Measurements from ENCODE around the gene CYP4V2. TPM values are rescaled to one million over a fixed set of nuclear protein-coding genes. Genes with fewer than 3 reads are reported as not detected.

CYP4V2 gene
- total RNA-seq, 2 experiments from 2014 or later, result 18.3 to 19.2 TPM

DNA sequence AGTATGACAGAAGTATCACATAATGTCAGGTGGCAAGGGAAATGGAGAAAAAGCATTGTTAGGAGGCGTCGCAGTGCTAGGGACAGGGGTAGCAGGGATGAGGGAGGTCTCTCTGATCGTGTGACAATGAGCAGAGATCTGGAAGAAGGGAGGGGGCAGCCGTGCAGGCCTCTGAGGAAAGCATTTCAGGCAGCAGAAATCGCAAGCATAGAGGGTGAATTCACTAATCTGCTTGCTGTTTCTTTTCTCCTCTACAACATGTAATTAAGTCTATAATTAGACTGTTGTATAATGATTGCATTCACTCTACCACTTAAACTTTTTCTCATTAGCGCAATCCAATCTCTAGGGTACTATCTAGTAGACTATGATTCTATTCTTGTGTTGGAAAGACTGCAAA, 9.1 kb downstream of the CYP4V2 start:
- peaks cover 3% of the 10 kb centered on the region for H3K9me3 Mint-ChIP-seq
- H3K36me3 Mint-ChIP-seq, result peaks cover 20% of the 10 kb centered on the region
- H3K27me3 Mint-ChIP-seq, result no peaks in the 10 kb centered on the region
- no peak for DNase-seq
- H3K4me3 Mint-ChIP-seq, result no peak overlapping the region
- POLR2A ChIA-PET, result no interaction called here
- ATAC-seq (ENCODE audit: low read depth), result no peak
- H3K27ac Mint-ChIP-seq, result no peak overlapping the region
- peaks cover 5% of the 10 kb centered on the region for H3K4me1 Mint-ChIP-seq

DNA sequence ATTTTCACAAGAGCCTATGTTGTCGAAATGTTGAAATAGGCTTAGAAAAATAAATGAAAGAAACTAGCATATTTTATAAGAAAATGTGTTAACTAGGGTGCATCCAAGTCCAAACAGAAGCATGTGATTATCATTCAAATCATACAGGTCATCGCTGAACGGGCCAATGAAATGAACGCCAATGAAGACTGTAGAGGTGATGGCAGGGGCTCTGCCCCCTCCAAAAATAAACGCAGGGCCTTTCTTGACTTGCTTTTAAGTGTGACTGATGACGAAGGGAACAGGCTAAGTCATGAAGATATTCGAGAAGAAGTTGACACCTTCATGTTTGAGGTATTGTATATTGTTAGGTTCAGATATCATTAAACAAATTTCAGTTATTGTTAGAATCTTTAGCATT, 9.6 kb downstream of the CYP4V2 start:
- Mint-ChIP-seq H3K4me1 (peaks cover 5% of the 10 kb centered on the region), H3K27me3 (no peaks in the 10 kb centered on the region), H3K9me3 (peaks cover 3% of the 10 kb centered on the region), H3K27ac (no peak overlapping the region), H3K36me3 (peaks cover 16% of the 10 kb centered on the region), H3K4me3 (no peak overlapping the region)
- ATAC-seq (ENCODE audit: low read depth) (no peak), DNase-seq (no peak)
- POLR2A ChIA-PET, result interaction anchor here (1.0 kb wide), 1 partner anchor 9 kb away, joined by 4 read pairs; no protein-coding TSS in a partner anchor

- H3K4me3 Mint-ChIP-seq, result peak overlapping the region; percentile 7
- POLR2A ChIA-PET, result interaction anchor here (1.0 kb wide), 1 partner anchor 10 kb away, joined by 4 read pairs; no protein-coding TSS in a partner anchor
These were observed 10.3 kb downstream of the CYP4V2 start for GRCh38 chr4:186201535-186202230.

GRCh38 chr4:186202490-186203140, 11.2 kb downstream of the CYP4V2 start:
- Mint-ChIP-seq H3K36me3 (peaks cover 9% of the 10 kb centered on the region), H3K27me3 (no peaks in the 10 kb centered on the region), H3K4me3 (no peak overlapping the region), H3K4me1 (peaks cover 5% of the 10 kb centered on the region), H3K27ac (no peak overlapping the region), H3K9me3 (peaks cover 3% of the 10 kb centered on the region)
- POLR2A ChIA-PET, result no interaction called here
- DNase-seq (no peak), ATAC-seq (ENCODE audit: low read depth) (no peak)

More at GRCh38 chr4:186201535-186202230, 10.3 kb downstream of the CYP4V2 start:
- Mint-ChIP-seq H3K27ac (no peak overlapping the region), H3K9me3 (peaks cover 3% of the 10 kb centered on the region), H3K4me1 (peaks cover 5% of the 10 kb centered on the region), H3K27me3 (no peaks in the 10 kb centered on the region), H3K36me3 (peaks cover 15% of the 10 kb centered on the region)
- peak; percentile 41 for DNase-seq
- ATAC-seq (ENCODE audit: low read depth), result peak; percentile 86

DNA sequence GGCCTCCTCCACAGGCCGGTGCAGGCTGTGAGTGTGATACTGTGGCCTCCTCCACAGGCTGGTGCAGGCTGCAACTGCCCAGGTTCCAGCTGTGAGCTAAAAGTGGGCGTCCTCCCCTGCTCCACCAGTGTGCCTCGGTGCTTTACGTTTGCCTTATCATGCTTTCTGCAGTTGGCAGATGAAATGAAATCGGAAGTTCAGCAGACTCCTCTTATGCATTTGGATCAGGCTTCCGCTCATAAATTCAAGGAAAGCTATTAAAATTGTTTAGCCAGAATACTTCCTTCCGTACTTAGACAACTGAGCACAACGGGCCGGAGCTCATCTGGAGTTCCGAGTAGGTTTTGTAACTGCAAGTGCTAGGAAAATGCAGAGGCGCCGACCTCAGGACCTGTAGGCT, 12.0 kb downstream of the CYP4V2 start:
- no peaks in the 10 kb centered on the region for H3K27me3 Mint-ChIP-seq
- H3K9me3 Mint-ChIP-seq, result peaks cover 3% of the 10 kb centered on the region
- peaks cover 5% of the 10 kb centered on the region for H3K4me1 Mint-ChIP-seq
- DNase-seq (no peak), ATAC-seq (ENCODE audit: low read depth) (no peak)
- POLR2A ChIA-PET, result no interaction called here
- H3K36me3 Mint-ChIP-seq, result peaks cover 9% of the 10 kb centered on the region
- H3K4me3 Mint-ChIP-seq, result no peak overlapping the region
- H3K27ac Mint-ChIP-seq, result no peak overlapping the region

GRCh38 chr4:186204103-186204559, 12.8 kb downstream of the CYP4V2 start:
- Mint-ChIP-seq H3K4me1 (peaks cover 5% of the 10 kb centered on the region), H3K36me3 (peaks cover 15% of the 10 kb centered on the region), H3K4me3 (peak overlapping the region; percentile 31), H3K27me3 (no peaks in the 10 kb centered on the region), H3K9me3 (peaks cover 7% of the 10 kb centered on the region), H3K27ac (peak overlapping the region; percentile 57)
- POLR2A ChIA-PET, result no interaction called here
- peak; percentile 51 for ATAC-seq (ENCODE audit: low read depth)
- no peak for DNase-seq

GRCh38 chr4:186204686-186205085, 13.3 kb downstream of the CYP4V2 start:
- Mint-ChIP-seq H3K9me3 (peaks cover 7% of the 10 kb centered on the region), H3K4me3 (peak overlapping the region; percentile 31), H3K27ac (peak overlapping the region; percentile 57), H3K27me3 (no peaks in the 10 kb centered on the region), H3K4me1 (peaks cover 5% of the 10 kb centered on the region), H3K36me3 (peaks cover 20% of the 10 kb centered on the region)
- no peak for ATAC-seq (ENCODE audit: low read depth)
- POLR2A ChIA-PET, result no interaction called here
- DNase-seq, result no peak

DNA sequence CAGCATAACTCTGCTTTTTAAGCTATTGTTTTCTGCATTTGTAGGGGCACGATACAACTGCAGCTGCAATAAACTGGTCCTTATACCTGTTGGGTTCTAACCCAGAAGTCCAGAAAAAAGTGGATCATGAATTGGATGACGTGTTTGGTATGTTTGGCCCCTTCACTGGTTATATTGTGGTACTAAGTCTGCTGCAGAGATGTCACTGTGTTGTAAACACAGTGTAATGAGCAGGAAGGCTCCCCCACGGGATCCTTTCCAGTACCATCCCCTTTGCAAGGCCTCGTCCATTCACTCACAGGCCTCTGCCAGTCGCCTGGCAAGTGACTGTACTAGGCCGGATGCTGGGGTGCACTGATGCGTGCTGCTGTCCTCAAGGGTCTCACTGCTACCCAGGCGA, 13.8 kb downstream of the CYP4V2 start:
- Mint-ChIP-seq H3K4me1 (peaks cover 5% of the 10 kb centered on the region), H3K27ac (no peak overlapping the region), H3K36me3 (peaks cover 20% of the 10 kb centered on the region), H3K27me3 (no peaks in the 10 kb centered on the region), H3K9me3 (peaks cover 7% of the 10 kb centered on the region), H3K4me3 (no peak overlapping the region)
- no peak for ATAC-seq (ENCODE audit: low read depth)
- no peak for DNase-seq
- POLR2A ChIA-PET, result no interaction called here

GRCh38 chr4:186216465-186217024, 25.2 kb downstream of the CYP4V2 start:
- no peak for DNase-seq
- H3K36me3 Mint-ChIP-seq, result peaks cover 2% of the 10 kb centered on the region
- H3K9me3 Mint-ChIP-seq, result peaks cover 2% of the 10 kb centered on the region
- no peaks in the 10 kb centered on the region for H3K27me3 Mint-ChIP-seq
- H3K4me1 Mint-ChIP-seq, result no peaks in the 10 kb centered on the region
- POLR2A ChIA-PET, result no interaction called here
- H3K4me3 Mint-ChIP-seq, result no peak overlapping the region
- H3K27ac Mint-ChIP-seq, result no peak overlapping the region
- no peak for ATAC-seq (ENCODE audit: low read depth)

GRCh38 chr4:186217733-186218293, 26.4 kb downstream of the CYP4V2 start:
- Mint-ChIP-seq H3K27ac (no peak overlapping the region), H3K4me3 (no peak overlapping the region), H3K4me1 (no peaks in the 10 kb centered on the region), H3K9me3 (peaks cover 2% of the 10 kb centered on the region), H3K36me3 (no peaks in the 10 kb centered on the region), H3K27me3 (peaks cover 4% of the 10 kb centered on the region)
- ATAC-seq (ENCODE audit: low read depth) (no peak), DNase-seq (no peak)
- POLR2A ChIA-PET, result no interaction called here

- peaks cover 4% of the 10 kb centered on the region for H3K27me3 Mint-ChIP-seq
- no peak overlapping the region for H3K4me3 Mint-ChIP-seq
- DNase-seq (no peak), ATAC-seq (ENCODE audit: low read depth) (no peak)
- peaks cover 11% of the 10 kb centered on the region for H3K9me3 Mint-ChIP-seq
- H3K36me3 Mint-ChIP-seq, result no peaks in the 10 kb centered on the region
- POLR2A ChIA-PET, result no interaction called here
- H3K27ac Mint-ChIP-seq, result no peak overlapping the region
- no peaks in the 10 kb centered on the region for H3K4me1 Mint-ChIP-seq
These were observed 30.3 kb downstream of the CYP4V2 start for GRCh38 chr4:186221624-186222023.

DNA sequence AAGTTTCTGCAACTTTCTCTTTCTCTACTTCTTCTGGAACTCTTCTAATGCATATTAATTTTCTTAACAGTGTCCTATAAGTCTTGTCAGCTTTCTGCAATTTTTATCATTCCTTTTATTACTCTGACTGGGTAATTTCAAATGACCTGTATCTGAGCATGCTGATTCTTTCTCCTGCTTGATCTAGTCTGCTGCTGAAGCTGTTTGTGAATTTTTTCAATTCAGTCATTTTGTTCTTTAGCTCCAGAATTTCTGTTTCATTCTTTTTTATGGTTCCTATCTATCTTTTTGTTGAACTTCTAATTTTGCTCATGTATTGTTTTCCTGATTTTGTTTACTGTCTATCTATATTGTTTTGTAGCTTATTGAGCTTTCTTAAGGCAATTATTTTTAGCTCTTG, 34.5 kb downstream of the CYP4V2 start:
- DNase-seq (no peak), ATAC-seq (ENCODE audit: low read depth) (no peak)
- peaks cover 4% of the 10 kb centered on the region for H3K27me3 Mint-ChIP-seq
- peaks cover 9% of the 10 kb centered on the region for H3K9me3 Mint-ChIP-seq
- H3K36me3 Mint-ChIP-seq, result no peaks in the 10 kb centered on the region
- POLR2A ChIA-PET, result no interaction called here
- no peak overlapping the region for H3K4me3 Mint-ChIP-seq
- no peak overlapping the region for H3K27ac Mint-ChIP-seq
- H3K4me1 Mint-ChIP-seq, result no peaks in the 10 kb centered on the region

GRCh38 chr4:186226521-186227189, 35.3 kb downstream of the CYP4V2 start:
- ATAC-seq (ENCODE audit: low read depth) (no peak), DNase-seq (no peak)
- Mint-ChIP-seq H3K27ac (no peak overlapping the region), H3K9me3 (peaks cover 9% of the 10 kb centered on the region), H3K4me1 (no peaks in the 10 kb centered on the region), H3K4me3 (no peak overlapping the region), H3K27me3 (peaks cover 4% of the 10 kb centered on the region), H3K36me3 (no peaks in the 10 kb centered on the region)
- POLR2A ChIA-PET, result no interaction called here

Data from activated naive CD8-positive, alpha-beta T cell treated with anti-CD3 and anti-CD28 coated beads, Interleukin-2, amount 10 ng/mL, durations not matched to agents 7 days and 5 days (primary cell).